Mucosa of descending colon (tissue), 3 donors: ENCODE data around the gene TOPBP1. TPM values are rescaled to one million over a fixed set of nuclear protein-coding genes. Genes with fewer than 3 reads are reported as not detected.

ENCODE experiments used
- ATAC-seq: fragments of 200-7000 bp; cut with Tn5 transposase; one replicate; pipeline ENCODE4 v1.9.1; 2020; ENCODE audit warnings: mild to moderate bottlenecking, moderate library complexity
- DNase-seq, 3 donors: peaks; one replicate each; pipeline ENCODE4 v3.0.0-alpha.2; 2020
- H3K36me3 ChIP-seq: fragments of 200-600 bp; one replicate; pipeline ENCODE4 v1.8.0; 2021; ENCODE audit warnings: low read depth, mild to moderate bottlenecking
- H3K4me1 ChIP-seq: fragments of 200-600 bp; one replicate; pipeline ENCODE4 v1.8.0; 2021; ENCODE audit warnings: low read depth, mild to moderate bottlenecking
- H3K4me3 ChIP-seq: fragments of 200-600 bp; one replicate; pipeline ENCODE4 v1.8.0; 2021; ENCODE audit warnings: mild to moderate bottlenecking
- H3K9me3 ChIP-seq: fragments of 200-600 bp; one replicate; pipeline ENCODE4 v1.8.0; 2021; ENCODE audit warnings: mild to moderate bottlenecking
- CTCF ChIP-seq: fragments of 200-600 bp; IDR thresholded peaks from one replicate; pipeline ENCODE4 v1.8.0; 2022; ENCODE audit warnings: antibody characterized with exemption, mild to moderate bottlenecking
- intact Hi-C, 2 donors: fragments of 100-400 bp; cut with DNase I in 1 of 2; cut with micrococcal nuclease in 1 of 2; formaldehyde crosslinking; loops; one replicate each; pipeline versions ENCODE4 v1.11.0 to v1.11.1; 2022; cut with DNase I, micrococcal nuclease
- total RNA-seq, 3 donors: library from RNA; stranded (reverse); fragmentation: NEBNext Ultra II Directional in 2 of 3; extraction: Animal tissue kit (Norgen Biotek cat#: 25700) in 2 of 3; gene quantifications; one replicate each; pipeline versions ENCODE4 v1.2.1 to v1.2.4, GENCODE V29; 2021 to 2023
- donor health status: DM: no; HTN: no; CAD: no; lungs with moderate emphysema.
- donor health status: DM: no; HTN: no; CAD: no.
- donor health status: DM: no; HTN: yes; CAD: no.

Gene TOPBP1
- total RNA-seq, 3 donors from 2014 or later = 22.8 to 31.7 (median 23.9) TPM

- DNase-seq (no peak), ATAC-seq (no peak)
- Histone ChIP-seq H3K36me3 (no peaks in the 10 kb centered on the region), H3K4me1 (peaks cover 14% of the 10 kb centered on the region), H3K9me3 (no peaks in the 10 kb centered on the region), H3K4me3 (no peak overlapping the region)
- no peak for TF ChIP-seq CTCF
- intact Hi-C loops = no loop called here
Observed at GRCh38 chr3:133659806-133660205, 1.9 kb downstream of the TOPBP1 start.

- no peak for TF ChIP-seq CTCF
- Histone ChIP-seq H3K36me3 (no peaks in the 10 kb centered on the region), H3K9me3 (no peaks in the 10 kb centered on the region), H3K4me3 (no peak overlapping the region), H3K4me1 (peaks cover 5% of the 10 kb centered on the region)
- ATAC-seq (no peak), DNase-seq (no peak)
- intact Hi-C loops = no loop called here
Observed at GRCh38 chr3:133655731-133656515, 5.8 kb downstream of the TOPBP1 start.

DNA sequence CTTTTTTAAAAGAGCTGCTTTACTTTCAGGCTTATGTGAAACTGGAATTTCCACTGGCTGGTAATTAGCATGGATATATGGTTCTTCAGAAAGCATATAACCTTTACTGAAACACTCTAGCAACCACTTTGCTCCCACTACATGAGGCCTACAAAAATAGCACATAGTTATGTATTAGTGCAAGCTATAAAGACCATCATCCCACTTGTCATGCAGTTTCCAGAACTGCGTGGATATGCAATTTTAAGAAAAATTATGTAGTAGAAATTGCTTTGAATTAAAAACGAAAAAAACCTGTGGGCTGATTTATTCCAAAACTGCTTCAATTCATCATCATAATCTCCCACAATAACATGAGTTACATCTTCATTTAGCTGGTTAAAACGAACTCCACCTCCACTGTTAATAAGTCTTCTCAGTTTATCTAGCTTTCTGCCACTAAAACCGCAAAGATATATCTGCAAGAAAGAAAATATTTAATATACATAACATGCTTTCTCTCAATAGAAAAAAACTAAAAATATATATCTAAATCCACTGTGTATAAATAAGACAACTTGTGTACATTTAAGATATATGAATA lies 12.2 kb downstream of the TOPBP1 start:
- ATAC-seq (no peak), DNase-seq (no peak)
- no peak for TF ChIP-seq CTCF
- Histone ChIP-seq H3K4me1 (no peaks in the 10 kb centered on the region), H3K36me3 (no peaks in the 10 kb centered on the region), H3K9me3 (no peaks in the 10 kb centered on the region), H3K4me3 (no peak overlapping the region)
- intact Hi-C loops = no loop called here

DNA sequence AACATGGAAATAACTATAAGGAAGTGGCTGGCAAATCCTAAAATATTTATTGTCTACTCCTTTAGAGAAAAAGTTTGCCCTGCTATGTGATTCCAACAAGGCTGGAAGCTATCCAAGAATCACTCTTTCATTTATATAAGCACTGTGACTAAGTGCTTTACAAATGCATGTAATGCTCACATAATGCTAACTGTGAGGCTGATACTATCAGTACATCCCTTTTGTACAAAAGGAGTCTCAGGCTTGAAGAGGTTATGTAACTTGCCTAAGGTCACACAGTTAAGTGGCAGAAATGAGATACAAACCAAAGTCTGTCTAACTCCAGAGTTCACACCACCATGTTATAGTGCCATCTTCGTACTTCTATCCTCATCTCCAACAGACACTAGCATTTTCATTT lies 17.0 kb downstream of the TOPBP1 start:
- TF ChIP-seq CTCF = no peak
- H3K4me3 ChIP-seq = no peak overlapping the region
- no peak for DNase-seq
- no peak for ATAC-seq
- no peaks in the 10 kb centered on the region for H3K9me3 ChIP-seq
- intact Hi-C loops = no loop called here
- no peaks in the 10 kb centered on the region for H3K36me3 ChIP-seq
- H3K4me1 ChIP-seq = no peaks in the 10 kb centered on the region

DNA sequence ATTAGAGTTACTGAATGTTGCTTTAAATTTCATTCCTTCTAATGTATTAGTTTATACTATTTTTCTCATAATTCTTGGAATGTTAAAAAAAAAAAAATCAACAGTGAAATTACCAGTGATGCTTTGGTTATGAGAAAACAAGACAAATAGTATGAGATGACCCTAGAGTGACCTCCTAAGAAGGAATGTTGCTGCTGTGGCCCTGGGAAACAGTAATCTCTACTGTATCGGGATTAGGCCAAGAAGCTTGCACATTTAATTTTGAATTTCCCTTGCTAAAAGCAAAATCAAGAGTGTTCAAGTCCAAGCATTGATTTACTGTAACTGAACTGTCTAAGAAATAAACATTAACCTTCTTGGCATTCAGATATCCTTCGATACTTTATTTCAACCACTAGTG lies 18.1 kb downstream of the TOPBP1 start:
- DNase-seq (no peak), ATAC-seq (no peak)
- Histone ChIP-seq H3K9me3 (no peaks in the 10 kb centered on the region), H3K4me3 (no peak overlapping the region), H3K4me1 (no peaks in the 10 kb centered on the region), H3K36me3 (no peaks in the 10 kb centered on the region)
- no peak for TF ChIP-seq CTCF
- intact Hi-C loops = no loop called here
